Measurements from ENCODE around the gene ZNF358. TPM values are rescaled to one million over a fixed set of nuclear protein-coding genes. Genes with fewer than 3 reads are reported as not detected.
"Not testable (repeated sequence)": the region's sequence is repeated elsewhere in the genome, so short reads cannot be mapped to it uniquely, and the experiment has no call there.

The ZNF358 gene
- total and polyA plus RNA-seq, 2 donors: 7.1 to 23.5 TPM

- Histone ChIP-seq H3K4me3 (ENCODE audit: low read length in 2 of 2) (peak overlapping the region; percentile 62 to 80), H3K27ac (ENCODE audit: low read depth in 1 of 2, low read length in 1 of 2) (peak overlapping the region; percentile 5 to 43), H3K36me3 (ENCODE audit: control insufficient read depth in 2 of 2, insufficient read depth in 2 of 2, low read length in 1 of 2) (peaks cover 5 to 22% of the 10 kb centered on the region in 2 donors), H3K4me1 (ENCODE audit: control insufficient read depth in 2 of 2, insufficient read depth in 2 of 2, low read length in 2 of 2) (peaks cover 0 to 25% of the 10 kb centered on the region in 2 donors), H3K9me3 (ENCODE audit: control insufficient read depth in 2 of 2, insufficient read depth in 1 of 2, low read length in 1 of 2) (no peaks in the 10 kb centered on the region), H3K27me3 (ENCODE audit: control insufficient read depth in 2 of 2, insufficient read depth in 1 of 2, low read length in 1 of 2) (no peaks in the 10 kb centered on the region)
- 23% methylated on average over 30 of the region's 30 CpGs for WGBS
- no peak for DNase-seq (ENCODE audit: low read depth in 6 of 9, low spot score in 9 of 9)
Measured at GRCh38 chr19:7535998-7536695, 20.2 kb downstream of the ZNF358 start.

DNA sequence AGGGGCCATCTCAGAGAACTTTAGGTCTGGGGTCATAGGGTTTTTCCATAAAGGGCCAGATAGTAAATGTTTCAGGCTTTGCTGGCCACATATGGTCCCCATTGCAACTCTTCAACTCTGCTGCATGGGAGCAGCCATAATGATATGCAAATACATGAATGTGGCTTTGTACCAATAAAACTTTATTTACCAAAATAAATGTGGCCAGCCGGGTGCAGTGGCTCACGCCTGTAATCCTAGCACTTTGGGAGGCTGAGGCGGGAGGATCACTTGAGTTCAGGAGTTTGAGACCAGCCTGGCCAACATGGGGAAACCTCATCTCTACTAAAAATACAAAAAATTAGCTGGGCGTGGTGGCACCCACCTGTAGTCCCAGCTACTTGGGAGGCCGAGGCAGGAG, 23.1 kb downstream of the ZNF358 start:
- not testable (repeated sequence) for H3K27ac ChIP-seq (ENCODE audit: low read depth in 1 of 2, low read length in 1 of 2); DNase-seq (ENCODE audit: low read depth in 6 of 9, low spot score in 9 of 9); H3K4me3 ChIP-seq (ENCODE audit: low read length in 2 of 2); H3K27me3 ChIP-seq (ENCODE audit: control insufficient read depth in 2 of 2, insufficient read depth in 1 of 2, low read length in 1 of 2); H3K9me3 ChIP-seq (ENCODE audit: control insufficient read depth in 2 of 2, insufficient read depth in 1 of 2, low read length in 1 of 2)
- WGBS: 98% methylated on average over 5 of the region's 5 CpGs
- Histone ChIP-seq H3K4me1 (ENCODE audit: control insufficient read depth in 2 of 2, insufficient read depth in 2 of 2, low read length in 2 of 2) (peaks cover 0 to 17% of the 10 kb centered on the region in 2 donors), H3K36me3 (ENCODE audit: control insufficient read depth in 2 of 2, insufficient read depth in 2 of 2, low read length in 1 of 2) (peaks cover 28 to 43% of the 10 kb centered on the region in 2 donors)

GRCh38 chr19:7539827-7540425, 24.0 kb downstream of the ZNF358 start:
- Histone ChIP-seq H3K4me1 (ENCODE audit: control insufficient read depth in 2 of 2, insufficient read depth in 2 of 2, low read length in 2 of 2) (peaks cover 0 to 8% of the 10 kb centered on the region in 2 donors), H3K36me3 (ENCODE audit: control insufficient read depth in 2 of 2, insufficient read depth in 2 of 2, low read length in 1 of 2) (peaks cover 28 to 43% of the 10 kb centered on the region in 2 donors), H3K9me3 (ENCODE audit: control insufficient read depth in 2 of 2, insufficient read depth in 1 of 2, low read length in 1 of 2) (no peaks in the 10 kb centered on the region), H3K4me3 (ENCODE audit: low read length in 2 of 2) (no peak overlapping the region), H3K27ac (ENCODE audit: low read depth in 1 of 2, low read length in 1 of 2) (no peak overlapping the region), H3K27me3 (ENCODE audit: control insufficient read depth in 2 of 2, insufficient read depth in 1 of 2, low read length in 1 of 2) (no peaks in the 10 kb centered on the region)
- DNase-seq (ENCODE audit: low read depth in 6 of 9, low spot score in 9 of 9): no peak
- 98% methylated on average over 28 of the region's 28 CpGs for WGBS

DNA sequence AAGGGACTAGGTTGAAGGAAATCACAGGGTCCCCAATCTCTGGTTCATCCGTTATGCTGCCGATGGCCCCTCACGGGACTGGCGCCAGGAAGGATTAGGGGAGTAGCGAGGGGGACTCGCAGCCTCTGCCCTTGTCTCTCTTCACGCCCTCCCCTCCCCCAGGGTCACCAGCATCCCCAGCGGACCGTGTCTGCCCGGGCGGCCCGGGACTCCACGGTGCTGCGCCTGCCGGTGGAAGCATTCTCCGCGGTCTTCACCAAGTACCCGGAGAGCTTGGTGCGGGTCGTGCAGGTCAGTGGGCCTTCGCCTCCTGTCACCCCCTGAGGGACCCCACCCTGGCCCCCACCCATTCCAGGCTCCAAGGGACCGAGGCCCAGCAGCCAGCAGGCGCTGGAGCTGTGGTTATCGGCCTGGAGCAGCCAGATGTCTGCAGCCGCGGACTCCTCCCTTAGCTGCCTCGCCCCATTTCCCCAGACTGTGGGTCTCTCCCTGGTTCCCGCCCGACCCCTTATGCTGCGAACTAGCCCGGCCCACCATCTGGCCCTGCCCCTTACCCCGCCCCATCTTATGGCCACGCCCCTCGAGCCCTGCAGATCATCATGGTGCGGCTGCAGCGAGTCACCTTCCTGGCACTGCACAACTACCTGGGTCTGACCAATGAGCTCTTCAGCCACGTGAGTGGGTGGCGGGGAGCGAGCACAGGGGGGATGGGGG, 25.0 kb downstream of the ZNF358 start:
- 97% methylated on average over 39 of the region's 39 CpGs for WGBS

GRCh38 chr19:7541475-7541824, 25.5 kb downstream of the ZNF358 start:
- Histone ChIP-seq H3K9me3 (ENCODE audit: control insufficient read depth in 2 of 2, insufficient read depth in 1 of 2, low read length in 1 of 2) (no peaks in the 10 kb centered on the region), H3K27me3 (ENCODE audit: control insufficient read depth in 2 of 2, insufficient read depth in 1 of 2, low read length in 1 of 2) (no peaks in the 10 kb centered on the region), H3K4me1 (ENCODE audit: control insufficient read depth in 2 of 2, insufficient read depth in 2 of 2, low read length in 2 of 2) (peaks cover 0 to under 1% of the 10 kb centered on the region in 2 donors), H3K4me3 (ENCODE audit: low read length in 2 of 2) (no peak overlapping the region), H3K36me3 (ENCODE audit: control insufficient read depth in 2 of 2, insufficient read depth in 2 of 2, low read length in 1 of 2) (peaks cover 28 to 48% of the 10 kb centered on the region in 2 donors), H3K27ac (ENCODE audit: low read depth in 1 of 2, low read length in 1 of 2) (no peak overlapping the region)
- 96% methylated on average over 15 of the region's 15 CpGs for WGBS
- no peak for DNase-seq (ENCODE audit: low read depth in 6 of 9, low spot score in 9 of 9)

More for the DNA sequence above, 25.0 kb downstream of the ZNF358 start:
- Histone ChIP-seq H3K9me3 (ENCODE audit: control insufficient read depth in 2 of 2, insufficient read depth in 1 of 2, low read length in 1 of 2) (no peaks in the 10 kb centered on the region), H3K36me3 (ENCODE audit: control insufficient read depth in 2 of 2, insufficient read depth in 2 of 2, low read length in 1 of 2) (peaks cover 28 to 48% of the 10 kb centered on the region in 2 donors), H3K27ac (ENCODE audit: low read depth in 1 of 2, low read length in 1 of 2) (no peak overlapping the region), H3K4me3 (ENCODE audit: low read length in 2 of 2) (no peak overlapping the region), H3K27me3 (ENCODE audit: control insufficient read depth in 2 of 2, insufficient read depth in 1 of 2, low read length in 1 of 2) (no peaks in the 10 kb centered on the region), H3K4me1 (ENCODE audit: control insufficient read depth in 2 of 2, insufficient read depth in 2 of 2, low read length in 2 of 2) (peaks cover 0 to 6% of the 10 kb centered on the region in 2 donors)
- DNase-seq (ENCODE audit: low read depth in 6 of 9, low spot score in 9 of 9): no peak

DNA sequence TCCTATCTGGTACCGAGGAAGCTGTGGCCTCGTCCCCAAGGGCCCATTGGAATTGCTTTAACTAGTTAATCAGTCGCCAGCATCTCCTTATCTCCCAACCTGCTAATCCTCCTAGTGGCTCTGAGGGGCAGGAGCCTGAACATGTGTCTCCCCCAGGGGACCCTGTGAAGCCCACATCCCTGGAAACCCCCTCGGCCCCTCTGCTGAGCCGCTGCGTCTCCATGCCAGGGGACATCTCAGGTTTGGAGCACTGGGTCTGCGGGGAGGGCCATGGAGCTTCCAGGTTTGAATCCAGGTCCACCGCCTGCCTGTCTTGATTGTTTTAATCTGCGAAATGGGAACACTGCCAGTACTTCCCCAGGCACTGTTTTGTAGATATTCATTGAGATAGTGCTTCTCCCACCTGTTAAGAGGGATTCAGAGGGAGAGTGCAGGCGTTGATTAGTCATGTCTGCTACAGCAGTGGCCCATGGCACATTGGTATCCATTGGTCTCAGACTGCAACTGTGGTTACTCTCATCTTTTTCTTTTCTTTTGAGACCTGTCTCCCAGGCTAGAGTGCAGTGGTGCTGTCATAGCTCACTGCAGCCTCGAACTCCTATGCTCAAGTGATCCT, 26.0 kb downstream of the ZNF358 start:
- Histone ChIP-seq H3K4me3 (ENCODE audit: low read length in 2 of 2) (no peak overlapping the region), H3K27ac (ENCODE audit: low read depth in 1 of 2, low read length in 1 of 2) (no peak overlapping the region), H3K9me3 (ENCODE audit: control insufficient read depth in 2 of 2, insufficient read depth in 1 of 2, low read length in 1 of 2) (no peaks in the 10 kb centered on the region), H3K27me3 (ENCODE audit: control insufficient read depth in 2 of 2, insufficient read depth in 1 of 2, low read length in 1 of 2) (no peaks in the 10 kb centered on the region), H3K4me1 (ENCODE audit: control insufficient read depth in 2 of 2, insufficient read depth in 2 of 2, low read length in 2 of 2) (no peaks in the 10 kb centered on the region), H3K36me3 (ENCODE audit: control insufficient read depth in 2 of 2, insufficient read depth in 2 of 2, low read length in 1 of 2) (peaks cover 28 to 48% of the 10 kb centered on the region in 2 donors)
- no peak for DNase-seq (ENCODE audit: low read depth in 6 of 9, low spot score in 9 of 9)
- 98% methylated on average over 11 of the region's 11 CpGs for WGBS

DNA sequence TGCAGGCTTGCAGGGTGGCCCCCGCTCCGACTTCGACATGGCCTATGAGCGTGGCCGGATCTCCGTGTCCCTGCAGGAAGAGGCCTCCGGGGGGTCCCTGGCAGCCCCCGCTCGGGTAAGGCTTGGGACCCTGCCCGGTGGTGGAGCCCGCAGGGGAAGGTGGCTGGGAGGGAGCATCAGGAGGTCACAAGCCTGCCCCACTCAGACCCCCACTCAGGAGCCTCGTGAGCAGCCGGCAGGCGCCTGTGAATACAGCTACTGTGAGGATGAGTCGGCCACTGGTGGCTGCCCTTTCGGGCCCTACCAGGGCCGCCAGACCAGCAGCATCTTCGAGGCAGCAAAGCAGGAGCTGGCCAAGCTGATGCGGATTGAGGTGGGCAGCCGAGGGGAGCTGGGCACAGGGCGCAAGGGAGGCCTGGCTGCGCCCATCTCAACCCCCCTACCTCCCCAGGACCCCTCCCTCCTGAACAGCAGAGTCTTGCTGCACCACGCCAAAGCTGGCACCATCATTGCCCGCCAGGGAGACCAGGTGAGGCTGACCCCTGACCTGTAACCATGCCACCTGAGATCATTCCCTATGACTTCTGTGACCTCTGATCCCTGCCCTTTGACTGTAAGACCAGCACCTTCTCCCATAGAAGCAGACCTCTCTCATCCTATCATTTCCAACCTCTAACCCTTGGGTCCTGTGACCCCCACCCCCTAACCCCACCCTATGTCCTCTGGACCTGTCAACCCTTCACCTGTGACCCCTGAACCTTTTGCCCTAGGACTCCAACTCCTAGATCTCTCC, 26.8 kb downstream of the ZNF358 start:
- Histone ChIP-seq H3K27me3 (ENCODE audit: control insufficient read depth in 2 of 2, insufficient read depth in 1 of 2, low read length in 1 of 2) (no peaks in the 10 kb centered on the region), H3K4me1 (ENCODE audit: control insufficient read depth in 2 of 2, insufficient read depth in 2 of 2, low read length in 2 of 2) (no peaks in the 10 kb centered on the region), H3K27ac (ENCODE audit: low read depth in 1 of 2, low read length in 1 of 2) (no peak overlapping the region), H3K36me3 (ENCODE audit: control insufficient read depth in 2 of 2, insufficient read depth in 2 of 2, low read length in 1 of 2) (peaks cover 28 to 48% of the 10 kb centered on the region in 2 donors), H3K9me3 (ENCODE audit: control insufficient read depth in 2 of 2, insufficient read depth in 1 of 2, low read length in 1 of 2) (no peaks in the 10 kb centered on the region), H3K4me3 (ENCODE audit: low read length in 2 of 2) (no peak overlapping the region)
- WGBS: 99% methylated on average over 24 of the region's 24 CpGs
- no peak for DNase-seq (ENCODE audit: low read depth in 6 of 9, low spot score in 9 of 9)

- Histone ChIP-seq H3K4me1 (ENCODE audit: control insufficient read depth in 2 of 2, insufficient read depth in 2 of 2, low read length in 2 of 2) (no peaks in the 10 kb centered on the region), H3K9me3 (ENCODE audit: control insufficient read depth in 2 of 2, insufficient read depth in 1 of 2, low read length in 1 of 2) (no peaks in the 10 kb centered on the region), H3K27me3 (ENCODE audit: control insufficient read depth in 2 of 2, insufficient read depth in 1 of 2, low read length in 1 of 2) (no peaks in the 10 kb centered on the region), H3K36me3 (ENCODE audit: control insufficient read depth in 2 of 2, insufficient read depth in 2 of 2, low read length in 1 of 2) (peaks cover 23 to 42% of the 10 kb centered on the region in 2 donors), H3K27ac (ENCODE audit: low read depth in 1 of 2, low read length in 1 of 2) (no peak overlapping the region), H3K4me3 (ENCODE audit: low read length in 2 of 2) (no peak overlapping the region)
- 22% methylated on average over 3 of the region's 3 CpGs for WGBS
- DNase-seq (ENCODE audit: low read depth in 6 of 9, low spot score in 9 of 9): peak in 1 of 9 donors; percentile 7
Measured at GRCh38 chr19:7544626-7545025, 28.7 kb downstream of the ZNF358 start.
